MM.1S (cell line): Measurements from ENCODE around the gene LYPLA2.

ENCODE experiments used
- DNase-seq: peaks from one replicate; pipeline ENCODE4 v3.0.0-alpha.2; 2015
- H2AFZ ChIP-seq: fragments of 300-600 bp; sonication (generic); 2 replicates; pipeline ENCODE4 v1.6.0; 2016; ENCODE audit warnings: antibody characterized with exemption, low read length
- H3F3A ChIP-seq: fragments of 300-600 bp; sonication (generic); 2 replicates; pipeline ENCODE4 v1.6.1; 2016; ENCODE audit warnings: mild to moderate bottlenecking, antibody characterized with exemption, low read length, moderate library complexity, mixed read lengths; ENCODE audit not compliant: insufficient read depth
- H3K27ac ChIP-seq: fragments of 300-600 bp; sonication (generic); 2 replicates; pipeline ENCODE4 v1.5.1; 2016; ENCODE audit warnings: mild to moderate bottlenecking, low read length
- H3K27me3 ChIP-seq: fragments of 300-600 bp; sonication (generic); replicated peaks from 2 replicates; pipeline ENCODE4 v1.6.0; 2016; ENCODE audit warnings: low read length; ENCODE audit not compliant: insufficient read depth
- H3K36me3 ChIP-seq: fragments of 300-600 bp; sonication (generic); replicated peaks from 2 replicates; pipeline ENCODE4 v1.6.1; 2016; ENCODE audit warnings: mild to moderate bottlenecking, low read length, mixed read lengths; ENCODE audit not compliant: insufficient read depth
- H3K4me1 ChIP-seq: fragments of 300-600 bp; sonication (generic); 2 replicates; pipeline ENCODE4 v1.6.1; 2016; ENCODE audit warnings: low read length, mixed read lengths
- H3K4me2 ChIP-seq: fragments of 300-600 bp; sonication (generic); 2 replicates; pipeline ENCODE4 v1.6.0; 2016; ENCODE audit warnings: low read depth, low read length
- H3K4me3 ChIP-seq: fragments of 300-600 bp; sonication (generic); 2 replicates; pipeline ENCODE4 v1.5.1; 2016; ENCODE audit warnings: low read length, mixed read lengths
- H3K79me2 ChIP-seq: fragments of 300-600 bp; sonication (generic); 2 replicates; pipeline ENCODE4 v1.6.1; 2016; ENCODE audit warnings: mixed run types, low read length, mixed read lengths
- H3K9ac ChIP-seq: fragments of 300-600 bp; sonication (generic); 2 replicates; pipeline ENCODE4 v1.6.1; 2016; ENCODE audit warnings: low read length, mixed read lengths
- H3K9me2 ChIP-seq: fragments of 300-600 bp; sonication (generic); replicated peaks from 2 replicates; pipeline ENCODE4 v1.6.1; 2016; ENCODE audit warnings: mild to moderate bottlenecking, low read length, mixed read lengths; ENCODE audit not compliant: insufficient read depth
- H3K9me3 ChIP-seq: fragments of 300-600 bp; sonication (generic); replicated peaks from 2 replicates; pipeline ENCODE4 v1.6.1; 2016; ENCODE audit warnings: mild to moderate bottlenecking, low read length, mixed read lengths; ENCODE audit not compliant: insufficient read depth
- H4K20me1 ChIP-seq: fragments of 300-600 bp; sonication (generic); 2 replicates; pipeline ENCODE4 v1.6.1; 2016; ENCODE audit warnings: mild to moderate bottlenecking, low read length, moderate library complexity, mixed read lengths; ENCODE audit not compliant: insufficient read depth
- CTCF ChIP-seq: fragments of 300-600 bp; sonication (generic); IDR thresholded peaks from 2 replicates; pipeline ENCODE4 v1.5.1; 2016; ENCODE audit warnings: antibody characterized with exemption, low read length, mixed read lengths
- EZH2 ChIP-seq: fragments of 300-600 bp; sonication (generic); optimal IDR thresholded peaks from 2 replicates; pipeline ENCODE3; 2017; ENCODE audit warnings: low read depth, mild to moderate bottlenecking, antibody characterized with exemption, low read length, mixed read lengths
- EZH2phosphoT487 ChIP-seq: fragments of 300-600 bp; sonication (generic); IDR thresholded peaks from 2 replicates; pipeline ENCODE4 v1.6.1; 2018; ENCODE audit warnings: antibody characterized with exemption, low read length

The LYPLA2 gene

GRCh38 chr1:23804183-23804835 lies 13.4 kb downstream of the LYPLA2 start:
- Histone ChIP-seq H3K9ac (no peak overlapping the region), H3K4me3 (no peak overlapping the region), H3K79me2 (no peaks in the 10 kb centered on the region), H3K36me3 (no peaks in the 10 kb centered on the region), H3K9me2 (no peaks in the 10 kb centered on the region), H4K20me1 (no peaks in the 10 kb centered on the region), H3K27ac (no peak overlapping the region), H3K4me2 (no peak overlapping the region), H3K27me3 (no peaks in the 10 kb centered on the region), H3K9me3 (no peaks in the 10 kb centered on the region), H3K4me1 (peaks cover 15% of the 10 kb centered on the region), H3F3A (peaks cover 12% of the 10 kb centered on the region), H2AFZ (no peak overlapping the region)
- no peak for TF ChIP-seq EZH2
- TF ChIP-seq CTCF, result peak; percentile 18
- no peak for DNase-seq

GRCh38 chr1:23805025-23805424 lies 14.1 kb downstream of the LYPLA2 start:
- no peak for DNase-seq
- Histone ChIP-seq H3K9ac (no peak overlapping the region), H3K4me1 (peaks cover 18% of the 10 kb centered on the region), H3K4me2 (no peak overlapping the region), H3K27me3 (no peaks in the 10 kb centered on the region), H3F3A (peaks cover 14% of the 10 kb centered on the region), H3K9me3 (no peaks in the 10 kb centered on the region), H3K79me2 (no peaks in the 10 kb centered on the region), H4K20me1 (no peaks in the 10 kb centered on the region), H3K27ac (no peak overlapping the region), H3K36me3 (no peaks in the 10 kb centered on the region), H3K4me3 (no peak overlapping the region), H3K9me2 (no peaks in the 10 kb centered on the region), H2AFZ (no peak overlapping the region)
- TF ChIP-seq CTCF, result no peak
- TF ChIP-seq EZH2phosphoT487, result no peak
- no peak for TF ChIP-seq EZH2

DNA sequence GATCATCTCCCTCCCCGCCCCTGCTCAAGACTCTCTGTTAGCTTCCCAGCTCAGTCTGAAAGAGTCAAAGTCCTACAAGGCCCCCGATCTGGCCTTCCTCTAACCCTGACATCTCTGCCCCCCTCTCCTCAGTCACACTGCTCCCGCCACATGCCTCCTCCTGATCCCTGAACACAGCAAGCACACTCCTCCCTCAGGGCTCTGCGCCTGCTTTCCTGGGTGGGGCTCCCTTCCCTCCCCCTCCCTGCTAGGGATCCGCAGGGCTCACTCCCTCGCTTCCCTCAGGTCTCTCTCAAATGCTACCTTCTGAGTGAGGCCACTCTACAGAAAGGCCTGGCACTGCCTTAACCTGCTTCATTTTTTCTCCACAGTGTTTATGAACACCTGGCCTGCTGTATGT lies 15.3 kb downstream of the LYPLA2 start:
- Histone ChIP-seq H3K9ac (no peak overlapping the region), H3K27ac (no peak overlapping the region), H3K4me2 (no peak overlapping the region), H3K4me3 (no peak overlapping the region), H3K9me2 (no peaks in the 10 kb centered on the region), H3K79me2 (no peaks in the 10 kb centered on the region), H4K20me1 (no peaks in the 10 kb centered on the region), H3K4me1 (peaks cover 24% of the 10 kb centered on the region), H3K27me3 (no peaks in the 10 kb centered on the region), H3F3A (peaks cover 16% of the 10 kb centered on the region), H3K9me3 (no peaks in the 10 kb centered on the region), H2AFZ (no peak overlapping the region), H3K36me3 (no peaks in the 10 kb centered on the region)
- no peak for DNase-seq
- TF ChIP-seq EZH2phosphoT487 (no peak), CTCF (no peak), EZH2 (no peak)
